ENCODE results near the gene NOP14. TPM values are rescaled to one million over a fixed set of nuclear protein-coding genes. Genes with fewer than 3 reads are reported as not detected.

The NOP14 gene
- total and polyA plus RNA-seq, 3 donors from 2014 or later: 15.0 to 25.4 (median 17.4) TPM

DNA sequence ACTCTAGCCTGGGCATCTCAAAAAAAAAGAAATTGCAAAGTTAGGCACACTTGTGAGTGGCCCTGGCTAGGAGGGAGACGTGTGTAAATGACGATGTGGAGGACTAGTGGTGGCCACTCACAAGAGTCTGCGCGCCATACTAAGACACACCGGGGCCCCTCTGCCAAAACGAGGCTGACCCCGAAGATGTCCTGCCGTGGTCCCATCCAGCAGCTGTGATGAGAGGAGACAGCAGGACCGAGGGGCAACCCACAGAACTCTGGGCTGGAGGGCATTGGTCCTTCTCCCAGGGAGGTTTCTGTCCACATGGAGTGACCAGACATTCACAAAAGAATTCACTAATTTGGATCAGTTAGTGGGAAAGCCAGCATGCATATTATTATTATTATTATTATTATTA is 47.4 kb downstream of the NOP14 start:
- H3K4me3 ChIP-seq: no peak overlapping the region
- no peaks in the 10 kb centered on the region for H3K4me1 ChIP-seq
- 91 to 94% methylated on average over 8 to 9 of the region's 9 CpGs for WGBS, 2 donors
- TF ChIP-seq, protein P1, sequence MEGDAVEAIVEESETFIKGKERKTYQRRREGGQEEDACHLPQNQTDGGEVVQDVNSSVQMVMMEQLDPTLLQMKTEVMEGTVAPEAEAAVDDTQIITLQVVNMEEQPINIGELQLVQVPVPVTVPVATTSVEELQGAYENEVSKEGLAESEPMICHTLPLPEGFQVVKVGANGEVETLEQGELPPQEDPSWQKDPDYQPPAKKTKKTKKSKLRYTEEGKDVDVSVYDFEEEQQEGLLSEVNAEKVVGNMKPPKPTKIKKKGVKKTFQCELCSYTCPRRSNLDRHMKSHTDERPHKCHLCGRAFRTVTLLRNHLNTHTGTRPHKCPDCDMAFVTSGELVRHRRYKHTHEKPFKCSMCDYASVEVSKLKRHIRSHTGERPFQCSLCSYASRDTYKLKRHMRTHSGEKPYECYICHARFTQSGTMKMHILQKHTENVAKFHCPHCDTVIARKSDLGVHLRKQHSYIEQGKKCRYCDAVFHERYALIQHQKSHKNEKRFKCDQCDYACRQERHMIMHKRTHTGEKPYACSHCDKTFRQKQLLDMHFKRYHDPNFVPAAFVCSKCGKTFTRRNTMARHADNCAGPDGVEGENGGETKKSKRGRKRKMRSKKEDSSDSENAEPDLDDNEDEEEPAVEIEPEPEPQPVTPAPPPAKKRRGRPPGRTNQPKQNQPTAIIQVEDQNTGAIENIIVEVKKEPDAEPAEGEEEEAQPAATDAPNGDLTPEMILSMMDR (IDR thresholded peaks at IDR 0.05): no peak
- no peak overlapping the region for H3K27ac ChIP-seq
- DNase-seq: peak; percentile 9
- no peaks in the 10 kb centered on the region for H3K36me3 ChIP-seq (ENCODE audit: low read depth, missing control alignments)
- H3K9me3 ChIP-seq: no peaks in the 10 kb centered on the region
- no peaks in the 10 kb centered on the region for H3K27me3 ChIP-seq
- intact Hi-C loops (cut with DNase I; ENCODE audit: low total_unique reads): no loop called here

DNA sequence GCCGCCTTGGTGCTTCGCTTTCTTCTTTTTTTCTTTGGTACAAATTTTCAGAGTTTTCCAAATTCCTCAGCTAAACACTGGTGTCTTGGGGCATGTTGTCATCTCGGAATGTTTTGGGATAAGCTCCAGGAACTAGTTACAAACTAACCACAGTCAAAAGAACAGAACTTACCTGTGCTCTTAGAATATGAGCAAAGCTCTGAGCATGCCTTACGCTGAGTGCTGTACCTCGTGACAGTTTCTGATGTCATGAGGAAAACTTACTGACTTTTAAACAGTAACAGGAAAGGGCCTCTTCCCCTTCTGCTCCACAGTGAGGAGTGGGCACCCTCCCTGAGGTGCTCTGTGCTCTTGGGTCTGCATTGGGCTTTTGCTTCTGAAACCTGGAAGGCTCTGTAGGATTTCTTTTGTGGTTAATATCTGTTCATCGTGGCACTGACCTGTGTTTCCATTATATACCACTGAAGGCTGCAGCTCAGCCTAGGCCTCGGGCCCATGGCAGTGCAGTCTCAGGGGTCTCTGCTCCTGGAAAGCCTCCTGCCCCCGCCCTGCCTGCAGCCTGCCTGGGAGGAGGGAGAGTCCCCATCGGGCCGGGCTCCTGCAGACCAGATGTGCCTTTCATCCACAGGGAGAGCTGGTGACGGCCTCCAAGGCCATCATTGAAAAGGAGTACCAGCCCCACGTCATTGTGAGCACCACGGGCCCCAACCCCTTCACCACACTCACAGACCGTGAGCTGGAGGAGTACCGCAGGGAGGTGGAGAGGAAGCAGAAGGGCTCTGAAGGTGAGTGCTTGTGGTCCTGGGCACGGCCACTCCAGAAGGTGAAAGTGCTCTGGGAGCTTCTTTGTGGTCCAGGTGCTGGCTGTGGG is 48.7 kb downstream of the NOP14 start:
- H3K27ac ChIP-seq: no peak overlapping the region
- no peaks in the 10 kb centered on the region for H3K27me3 ChIP-seq
- TF ChIP-seq POLR2A (IDR thresholded peaks at IDR 0.05): no peak
- TF ChIP-seq, protein P1 (IDR thresholded peaks at IDR 0.05): no peak
- no peak overlapping the region for H3K4me3 ChIP-seq
- H3K9me3 ChIP-seq: no peaks in the 10 kb centered on the region
- 58 to 64% methylated on average over 9 to 16 of the region's 16 CpGs for WGBS, 2 donors
- H3K36me3 ChIP-seq (ENCODE audit: low read depth, missing control alignments): no peaks in the 10 kb centered on the region
- H3K4me1 ChIP-seq: peaks cover 2% of the 10 kb centered on the region
- DNase-seq: peak; percentile 12
- intact Hi-C loops (cut with DNase I; ENCODE audit: low total_unique reads): no loop called here

DNA sequence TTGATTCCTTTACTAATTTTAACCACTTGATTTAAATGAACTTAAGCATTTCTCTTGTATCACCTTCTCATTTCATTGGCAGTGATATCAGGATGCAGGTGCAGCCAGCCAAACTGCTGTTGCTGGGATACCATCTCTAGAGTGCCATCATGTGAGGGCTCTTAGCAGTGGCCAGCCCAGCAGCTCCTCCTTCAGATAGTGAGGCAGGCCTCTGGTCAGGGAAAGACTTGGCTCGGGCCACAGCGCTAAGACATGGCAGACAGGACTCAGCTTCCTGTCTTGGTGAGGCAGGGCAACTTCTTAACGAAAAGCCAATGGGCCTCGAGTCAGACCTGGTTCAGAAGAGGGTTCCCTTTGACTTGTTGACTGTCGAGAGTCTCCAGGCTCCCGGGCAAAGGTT is 50.0 kb downstream of the NOP14 start:
- H3K9me3 ChIP-seq: no peaks in the 10 kb centered on the region
- DNase-seq: no peak
- no peaks in the 10 kb centered on the region for H3K36me3 ChIP-seq (ENCODE audit: low read depth, missing control alignments)
- WGBS, 2 donors: 93% methylated on average over 6 of the region's 6 CpGs; no CpG with 5 or more reads in 1 of the 2 donors
- TF ChIP-seq, protein P1 (IDR thresholded peaks at IDR 0.05): no peak
- TF ChIP-seq POLR2A (IDR thresholded peaks at IDR 0.05): no peak
- intact Hi-C loops (cut with DNase I; ENCODE audit: low total_unique reads): no loop called here
- H3K4me1 ChIP-seq: peaks cover 2% of the 10 kb centered on the region
- H3K4me3 ChIP-seq: no peak overlapping the region
- H3K27me3 ChIP-seq: no peaks in the 10 kb centered on the region
- H3K27ac ChIP-seq: no peak overlapping the region

DNA sequence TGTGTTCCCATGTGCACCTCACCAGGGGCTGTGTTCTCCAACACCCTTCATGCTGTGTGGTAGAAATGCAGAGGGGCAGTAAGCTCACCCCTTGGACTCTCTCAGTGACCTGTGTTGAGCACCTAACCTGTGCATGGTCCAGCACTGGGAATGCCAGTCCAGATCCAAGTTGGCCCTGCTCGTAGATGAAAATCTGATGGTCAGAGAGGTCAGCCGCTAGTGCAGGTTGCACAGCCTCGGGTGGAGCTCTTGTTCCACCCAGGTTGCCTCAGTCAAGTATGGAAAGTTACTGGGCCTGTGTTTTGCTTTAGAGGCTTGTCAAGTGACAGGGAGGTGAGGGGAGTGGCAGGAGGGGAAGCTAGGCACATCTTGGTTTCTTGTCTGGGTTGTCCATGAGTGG is 51.3 kb downstream of the NOP14 start:
- no peak for DNase-seq
- Histone ChIP-seq H3K9me3 (no peaks in the 10 kb centered on the region), H3K27me3 (no peaks in the 10 kb centered on the region), H3K36me3 (ENCODE audit: low read depth, missing control alignments) (no peaks in the 10 kb centered on the region), H3K27ac (no peak overlapping the region), H3K4me3 (no peak overlapping the region), H3K4me1 (peaks cover 2% of the 10 kb centered on the region)
- 73 to 90% methylated on average over 3 of the region's 3 CpGs for WGBS, 2 donors
- intact Hi-C loops (cut with DNase I; ENCODE audit: low total_unique reads): no loop called here
- TF ChIP-seq POLR2A (IDR thresholded peaks at IDR 0.05): no peak
- TF ChIP-seq, protein P1 (IDR thresholded peaks at IDR 0.05): no peak

DNA sequence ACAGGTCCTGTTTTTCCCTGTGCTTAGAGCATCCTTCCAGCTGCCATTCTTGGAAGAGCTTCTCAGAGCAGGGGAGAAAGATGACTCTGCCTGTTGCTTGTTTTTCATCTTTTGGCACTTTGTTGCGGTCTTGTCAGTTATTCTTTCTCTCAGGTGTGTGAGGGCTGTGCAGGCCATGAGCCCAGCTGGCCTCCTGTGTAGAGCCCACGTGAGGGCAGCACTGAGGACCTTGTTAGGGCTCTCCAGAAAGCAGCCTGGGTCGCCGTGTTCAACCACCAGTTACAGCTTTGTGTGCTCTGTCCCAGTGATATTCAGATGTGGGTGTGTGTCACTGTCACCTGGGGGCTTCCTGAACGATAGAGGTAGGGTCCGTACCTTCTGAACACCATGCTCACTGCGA is 52.8 kb downstream of the NOP14 start:
- WGBS, 2 donors: 83 to 93% methylated on average over 7 of the region's 7 CpGs
- H3K4me3 ChIP-seq: no peak overlapping the region
- H3K4me1 ChIP-seq: peaks cover 2% of the 10 kb centered on the region
- DNase-seq: no peak
- no peaks in the 10 kb centered on the region for H3K27me3 ChIP-seq
- no peaks in the 10 kb centered on the region for H3K9me3 ChIP-seq
- no peaks in the 10 kb centered on the region for H3K36me3 ChIP-seq (ENCODE audit: low read depth, missing control alignments)
- no peak for TF ChIP-seq POLR2A (IDR thresholded peaks at IDR 0.05)
- TF ChIP-seq, protein P1 (IDR thresholded peaks at IDR 0.05): no peak
- no peak overlapping the region for H3K27ac ChIP-seq
- intact Hi-C loops (cut with DNase I; ENCODE audit: low total_unique reads): no loop called here

Measured in testis (tissue), 3 donors.